Measurements from ENCODE around the gene RPUSD3. TPM values are rescaled to one million over a fixed set of nuclear protein-coding genes. Genes with fewer than 3 reads are reported as not detected.
"Not testable (repeated sequence)": the region's sequence is repeated elsewhere in the genome, so short reads cannot be mapped to it uniquely, and the experiment has no call there.

The RPUSD3 gene
- polyA plus RNA-seq, 1 donor = 31.8 TPM

- Histone ChIP-seq H3K4me1 (ENCODE audit: control insufficient read depth, insufficient read depth, low read length) (peaks cover 19% of the 10 kb centered on the region), H3K27ac (ENCODE audit: low read length) (peak overlapping the region; percentile 90), H3K27me3 (ENCODE audit: control insufficient read depth, insufficient read depth, low read length) (no peaks in the 10 kb centered on the region), H3K4me3 (ENCODE audit: low read length) (no peak overlapping the region), H3K36me3 (ENCODE audit: control insufficient read depth, insufficient read depth, low read length) (no peaks in the 10 kb centered on the region), H3K9me3 (ENCODE audit: control insufficient read depth, low read depth, low read length) (no peaks in the 10 kb centered on the region)
- no peak for DNase-seq
- WGBS (ENCODE audit: insufficient coverage, low lambda C conversion rate) = 64% methylated on average over 4 of the region's 7 CpGs
Measured at GRCh38 chr3:9883706-9884554, 40.1 kb upstream of the RPUSD3 start.

- no peaks in the 10 kb centered on the region for H3K27me3 ChIP-seq (ENCODE audit: control insufficient read depth, insufficient read depth, low read length)
- H3K9me3 ChIP-seq (ENCODE audit: control insufficient read depth, low read depth, low read length) = peaks cover 3% of the 10 kb centered on the region
- H3K4me3 ChIP-seq (ENCODE audit: low read length) = no peak overlapping the region
- H3K27ac ChIP-seq (ENCODE audit: low read length) = no peak overlapping the region
- no CpG with 5 or more reads among the region's 1 CpG for WGBS (ENCODE audit: insufficient coverage, low lambda C conversion rate)
- H3K4me1 ChIP-seq (ENCODE audit: control insufficient read depth, insufficient read depth, low read length) = peaks cover 29% of the 10 kb centered on the region
- H3K36me3 ChIP-seq (ENCODE audit: control insufficient read depth, insufficient read depth, low read length) = no peaks in the 10 kb centered on the region
- DNase-seq = no peak
Measured at GRCh38 chr3:9881441-9881840, 37.6 kb upstream of the RPUSD3 start.

GRCh38 chr3:9879830-9880549, 36.2 kb upstream of the RPUSD3 start, which contains the start of gene CIDEC:
CIDEC (minus strand) TSS chr3:9880253; CDS start chr3:9878486, 1,767 bp downstream.
- Histone ChIP-seq H3K36me3 (ENCODE audit: control insufficient read depth, insufficient read depth, low read length) (no peaks in the 10 kb centered on the region), H3K27me3 (ENCODE audit: control insufficient read depth, insufficient read depth, low read length) (no peaks in the 10 kb centered on the region), H3K9me3 (ENCODE audit: control insufficient read depth, low read depth, low read length) (peaks cover 3% of the 10 kb centered on the region), H3K27ac (ENCODE audit: low read length) (peak within 1 kb of the TSS; percentile 66), H3K4me3 (ENCODE audit: low read length) (no peak within 1 kb of the TSS), H3K4me1 (ENCODE audit: control insufficient read depth, insufficient read depth, low read length) (peaks cover 29% of the 10 kb centered on the region)
- no peak for DNase-seq
- WGBS (ENCODE audit: insufficient coverage, low lambda C conversion rate) = no CpG with 5 or more reads among the region's 7 CpGs

GRCh38 chr3:9878700-9879099, 34.9 kb upstream of the RPUSD3 start:
- Histone ChIP-seq H3K27ac (ENCODE audit: low read length) (peak overlapping the region; percentile 66), H3K9me3 (ENCODE audit: control insufficient read depth, low read depth, low read length) (peaks cover 3% of the 10 kb centered on the region), H3K4me3 (ENCODE audit: low read length) (no peak overlapping the region), H3K27me3 (ENCODE audit: control insufficient read depth, insufficient read depth, low read length) (no peaks in the 10 kb centered on the region), H3K4me1 (ENCODE audit: control insufficient read depth, insufficient read depth, low read length) (peaks cover 19% of the 10 kb centered on the region), H3K36me3 (ENCODE audit: control insufficient read depth, insufficient read depth, low read length) (no peaks in the 10 kb centered on the region)
- peak; percentile 91 for DNase-seq
- WGBS (ENCODE audit: insufficient coverage, low lambda C conversion rate) = no CpG with 5 or more reads among the region's 5 CpGs

GRCh38 chr3:9876991-9877390, 33.2 kb upstream of the RPUSD3 start:
- WGBS (ENCODE audit: insufficient coverage, low lambda C conversion rate) = no CpG with 5 or more reads among the region's 12 CpGs
- Histone ChIP-seq H3K27ac (ENCODE audit: low read length) (no peak overlapping the region), H3K9me3 (ENCODE audit: control insufficient read depth, low read depth, low read length) (peaks cover 3% of the 10 kb centered on the region), H3K27me3 (ENCODE audit: control insufficient read depth, insufficient read depth, low read length) (no peaks in the 10 kb centered on the region), H3K4me3 (ENCODE audit: low read length) (no peak overlapping the region), H3K4me1 (ENCODE audit: control insufficient read depth, insufficient read depth, low read length) (peaks cover 17% of the 10 kb centered on the region), H3K36me3 (ENCODE audit: control insufficient read depth, insufficient read depth, low read length) (no peaks in the 10 kb centered on the region)
- DNase-seq = no peak

- WGBS (ENCODE audit: insufficient coverage, low lambda C conversion rate) = no CpG with 5 or more reads among the region's 4 CpGs
Measured at GRCh38 chr3:9876255-9876654, 32.4 kb upstream of the RPUSD3 start.

GRCh38 chr3:9875448-9875847, 31.6 kb upstream of the RPUSD3 start:
- Histone ChIP-seq H3K4me3 (ENCODE audit: low read length) (no peak overlapping the region), H3K27me3 (ENCODE audit: control insufficient read depth, insufficient read depth, low read length) (no peaks in the 10 kb centered on the region), H3K9me3 (ENCODE audit: control insufficient read depth, low read depth, low read length) (peaks cover 3% of the 10 kb centered on the region), H3K4me1 (ENCODE audit: control insufficient read depth, insufficient read depth, low read length) (peaks cover 17% of the 10 kb centered on the region), H3K27ac (ENCODE audit: low read length) (no peak overlapping the region), H3K36me3 (ENCODE audit: control insufficient read depth, insufficient read depth, low read length) (no peaks in the 10 kb centered on the region)
- no peak for DNase-seq

More at GRCh38 chr3:9876255-9876654, 32.4 kb upstream of the RPUSD3 start:
- not testable (repeated sequence) for H3K27ac ChIP-seq (ENCODE audit: low read length); H3K27me3 ChIP-seq (ENCODE audit: control insufficient read depth, insufficient read depth, low read length); H3K9me3 ChIP-seq (ENCODE audit: control insufficient read depth, low read depth, low read length); DNase-seq; H3K4me3 ChIP-seq (ENCODE audit: low read length); H3K36me3 ChIP-seq (ENCODE audit: control insufficient read depth, insufficient read depth, low read length)
- H3K4me1 ChIP-seq (ENCODE audit: control insufficient read depth, insufficient read depth, low read length) = peaks cover 17% of the 10 kb centered on the region

GRCh38 chr3:9872067-9872466, 28.3 kb upstream of the RPUSD3 start:
- H3K36me3 ChIP-seq (ENCODE audit: control insufficient read depth, insufficient read depth, low read length); H3K4me3 ChIP-seq (ENCODE audit: low read length); H3K4me1 ChIP-seq (ENCODE audit: control insufficient read depth, insufficient read depth, low read length); H3K9me3 ChIP-seq (ENCODE audit: control insufficient read depth, low read depth, low read length); H3K27ac ChIP-seq (ENCODE audit: low read length); DNase-seq; H3K27me3 ChIP-seq (ENCODE audit: control insufficient read depth, insufficient read depth, low read length): not testable (repeated sequence)
- no CpG with 5 or more reads among the region's 5 CpGs for WGBS (ENCODE audit: insufficient coverage, low lambda C conversion rate)

GRCh38 chr3:9870978-9871377, 27.2 kb upstream of the RPUSD3 start:
- Histone ChIP-seq H3K36me3 (ENCODE audit: control insufficient read depth, insufficient read depth, low read length) (peaks cover 3% of the 10 kb centered on the region), H3K4me3 (ENCODE audit: low read length) (no peak overlapping the region), H3K27me3 (ENCODE audit: control insufficient read depth, insufficient read depth, low read length) (no peaks in the 10 kb centered on the region), H3K9me3 (ENCODE audit: control insufficient read depth, low read depth, low read length) (no peaks in the 10 kb centered on the region), H3K27ac (ENCODE audit: low read length) (no peak overlapping the region), H3K4me1 (ENCODE audit: control insufficient read depth, insufficient read depth, low read length) (no peaks in the 10 kb centered on the region)
- WGBS (ENCODE audit: insufficient coverage, low lambda C conversion rate) = 100% methylated on average over 1 of the region's 1 CpG
- DNase-seq = no peak

GRCh38 chr3:9869955-9870354, 26.1 kb upstream of the RPUSD3 start:
- no peak overlapping the region for H3K27ac ChIP-seq (ENCODE audit: low read length)
- WGBS (ENCODE audit: insufficient coverage, low lambda C conversion rate) = no CpG with 5 or more reads among the region's 5 CpGs
- no peaks in the 10 kb centered on the region for H3K27me3 ChIP-seq (ENCODE audit: control insufficient read depth, insufficient read depth, low read length)
- no peaks in the 10 kb centered on the region for H3K9me3 ChIP-seq (ENCODE audit: control insufficient read depth, low read depth, low read length)
- peaks cover 3% of the 10 kb centered on the region for H3K36me3 ChIP-seq (ENCODE audit: control insufficient read depth, insufficient read depth, low read length)
- DNase-seq = no peak
- H3K4me1 ChIP-seq (ENCODE audit: control insufficient read depth, insufficient read depth, low read length) = no peaks in the 10 kb centered on the region
- no peak overlapping the region for H3K4me3 ChIP-seq (ENCODE audit: low read length)

All from large intestine (tissue), 3 donors.